Activated T-cell treated with anti-CD3 and anti-CD28 coated beads, Interleukin-2, amount 50 U/mL, for 24 hours (primary cell): ENCODE measurements around the gene KCNJ2.

ENCODE experiments used
- DNase-seq: peaks from one replicate; pipeline ENCODE4 v3.0.0-alpha.2; 2020
- H3K27ac Mint-ChIP-seq: 2 replicates; pipeline ENCODE4 v1.8.0; 2020; ENCODE audit warnings: mild to moderate bottlenecking, mixed read lengths
- H3K27me3 Mint-ChIP-seq: 2 replicates; pipeline ENCODE4 v1.8.0; 2020; ENCODE audit warnings: mixed read lengths
- H3K36me3 Mint-ChIP-seq: 2 replicates; pipeline ENCODE4 v1.8.0; 2020; ENCODE audit warnings: low read depth, mixed read lengths
- H3K4me1 Mint-ChIP-seq: 2 replicates; pipeline ENCODE4 v1.8.0; 2020; ENCODE audit warnings: low read depth, mixed read lengths
- H3K4me3 Mint-ChIP-seq: 2 replicates; pipeline ENCODE4 v1.8.0; 2020; ENCODE audit warnings: mild to moderate bottlenecking, moderate library complexity, mixed read lengths
- H3K9me3 Mint-ChIP-seq: 2 replicates; pipeline ENCODE4 v1.8.0; 2020; ENCODE audit warnings: mixed read lengths

KCNJ2 gene

DNA sequence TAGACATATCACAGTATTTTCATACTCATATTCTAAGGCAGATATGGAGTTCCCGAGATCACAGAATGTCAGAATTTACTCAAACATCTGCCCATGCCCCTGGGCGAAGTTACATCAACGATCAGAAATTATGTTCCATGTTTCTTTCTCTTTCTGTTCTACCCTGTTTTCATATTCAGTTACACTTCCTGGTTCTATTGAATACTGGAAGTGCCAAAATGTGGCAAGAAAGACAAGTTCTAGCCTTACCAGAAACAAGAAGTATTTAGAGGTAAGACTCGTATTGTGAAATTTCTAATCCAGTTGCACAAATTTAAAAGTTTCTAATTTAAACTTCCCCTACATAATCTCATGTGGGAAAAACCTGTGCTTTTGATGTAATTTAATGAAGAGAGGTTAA, 36.1 kb downstream of the KCNJ2 start:
- H3K4me3 Mint-ChIP-seq: no peak overlapping the region

DNA sequence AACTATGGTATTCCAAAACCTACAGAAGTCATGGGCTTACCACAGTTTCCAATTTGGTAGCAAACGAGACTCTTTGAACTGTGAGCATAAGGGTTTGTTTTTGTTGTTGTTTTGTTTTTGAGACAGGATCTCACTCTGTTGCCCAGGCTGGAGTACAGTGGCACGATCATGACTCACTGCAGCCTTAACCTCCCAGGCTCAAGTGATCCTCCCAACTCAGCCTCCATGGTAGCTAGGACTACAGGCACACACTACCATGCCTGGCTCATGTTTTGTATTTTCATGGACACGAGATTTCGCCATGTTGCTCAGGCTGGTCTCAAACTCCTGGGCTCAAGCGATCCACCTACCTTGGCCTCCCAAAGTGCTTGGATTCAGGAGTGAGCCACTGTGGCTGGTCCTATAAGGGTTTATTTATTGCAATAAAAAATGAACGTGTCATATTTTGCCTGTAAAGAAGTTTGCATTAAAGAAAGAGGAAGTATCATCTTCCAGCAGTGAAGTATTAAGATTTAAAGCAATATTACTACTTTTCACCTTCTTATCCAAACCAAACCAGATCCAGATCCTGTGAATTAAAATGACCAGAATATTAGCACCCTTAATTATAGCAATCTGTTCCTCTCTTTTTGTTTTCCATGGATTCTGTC, 37.2 kb downstream of the KCNJ2 start:
- Mint-ChIP-seq H3K4me1 (no peaks in the 10 kb centered on the region), H3K36me3 (no peaks in the 10 kb centered on the region), H3K27me3 (no peaks in the 10 kb centered on the region), H3K4me3 (no peak overlapping the region), H3K9me3 (no peaks in the 10 kb centered on the region), H3K27ac (no peak overlapping the region)
- DNase-seq: no peak

More for the DNA sequence above, 36.1 kb downstream of the KCNJ2 start:
- Mint-ChIP-seq H3K9me3 (no peaks in the 10 kb centered on the region), H3K4me1 (no peaks in the 10 kb centered on the region), H3K36me3 (no peaks in the 10 kb centered on the region), H3K27me3 (no peaks in the 10 kb centered on the region), H3K27ac (no peak overlapping the region)
- no peak for DNase-seq

DNA sequence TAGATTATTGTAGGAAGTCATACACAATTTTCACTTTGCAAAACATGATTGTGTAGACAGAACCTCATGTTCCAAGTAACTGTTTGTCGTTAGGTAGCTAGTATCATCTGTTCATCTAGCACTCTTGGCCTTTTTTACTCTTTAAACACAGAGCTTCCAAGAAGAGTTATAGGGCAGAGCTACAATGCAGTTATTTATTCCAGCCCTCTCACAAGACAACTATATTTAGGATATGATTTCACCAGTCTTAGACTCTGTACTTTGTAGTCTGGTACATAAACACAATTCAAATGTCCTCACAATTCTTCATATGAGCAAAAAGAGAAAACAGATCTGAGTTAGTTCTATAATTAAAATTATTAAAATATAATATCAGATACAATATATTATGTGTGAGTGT, 37.9 kb downstream of the KCNJ2 start:
- Mint-ChIP-seq H3K9me3 (no peaks in the 10 kb centered on the region), H3K36me3 (no peaks in the 10 kb centered on the region), H3K4me3 (no peak overlapping the region), H3K27ac (no peak overlapping the region), H3K27me3 (no peaks in the 10 kb centered on the region), H3K4me1 (no peaks in the 10 kb centered on the region)
- DNase-seq: no peak

DNA sequence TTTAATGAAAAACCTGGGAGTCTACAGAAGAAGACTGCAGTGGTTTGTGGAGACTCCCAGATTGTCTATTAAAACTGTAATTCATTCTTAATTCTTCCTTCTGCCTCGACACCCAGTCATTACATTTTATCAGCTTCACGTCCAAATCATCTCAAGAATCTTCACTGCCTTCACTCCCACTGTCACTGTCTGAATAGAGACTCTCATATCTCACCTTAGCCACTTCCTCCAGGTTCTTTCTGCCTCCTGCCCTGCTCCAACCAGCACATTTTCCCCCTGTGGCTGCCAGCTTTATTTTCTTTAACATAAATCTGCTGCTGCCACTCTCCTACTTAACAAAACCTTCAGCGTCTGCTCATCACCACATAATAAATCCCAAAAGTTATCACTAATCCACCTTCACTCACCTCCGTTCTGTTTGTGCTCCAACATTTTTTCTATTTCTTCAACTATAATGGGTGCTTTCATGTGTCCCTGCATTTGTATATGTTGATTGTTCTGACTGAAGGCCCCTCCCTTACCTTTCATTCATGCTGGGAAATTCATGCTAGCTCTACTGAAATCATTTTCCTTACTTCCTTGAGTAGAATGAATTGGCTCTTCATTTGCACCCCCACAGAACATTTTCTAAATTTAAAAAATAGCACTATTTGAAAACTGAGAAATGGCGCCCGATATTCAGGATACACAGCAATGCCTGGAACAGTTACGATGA, 38.9 kb downstream of the KCNJ2 start:
- Mint-ChIP-seq H3K4me3 (no peak overlapping the region), H3K36me3 (no peaks in the 10 kb centered on the region), H3K9me3 (no peaks in the 10 kb centered on the region), H3K4me1 (no peaks in the 10 kb centered on the region), H3K27ac (no peak overlapping the region), H3K27me3 (no peaks in the 10 kb centered on the region)
- DNase-seq: no peak

DNA sequence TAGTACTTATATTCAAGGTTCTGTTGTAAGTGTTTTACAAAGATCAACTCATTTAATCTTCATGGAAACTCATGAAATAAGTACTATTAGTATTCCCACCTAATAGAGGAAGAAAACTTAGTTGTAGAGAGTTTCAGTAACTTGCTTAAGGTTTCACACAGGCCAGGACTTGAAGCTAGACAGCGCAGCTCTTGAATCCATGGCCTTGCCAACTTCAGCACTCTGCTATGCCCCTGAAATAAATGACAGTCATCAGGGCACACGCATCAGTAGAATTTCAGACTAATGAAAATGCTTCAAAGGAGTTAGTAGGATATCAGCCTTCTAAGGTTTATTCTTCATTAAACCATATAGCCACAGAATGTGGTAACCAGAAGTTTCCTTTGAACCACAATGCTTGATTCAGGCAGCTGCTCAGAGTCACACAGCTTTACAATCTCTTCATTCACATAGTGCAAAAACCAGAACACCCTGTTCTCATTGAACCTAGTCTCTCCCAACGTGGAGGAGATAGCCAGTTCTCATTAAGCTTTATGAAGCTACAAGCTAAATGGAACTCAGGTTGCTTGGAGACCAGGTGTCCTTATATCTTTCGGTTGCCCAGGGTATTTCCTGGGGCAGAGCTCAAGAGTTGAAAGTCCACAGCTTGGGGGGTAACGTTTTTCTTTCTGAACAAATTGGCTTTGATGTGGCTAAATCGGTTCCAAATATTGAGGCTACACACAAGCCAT, 39.7 kb downstream of the KCNJ2 start:
- H3K27ac Mint-ChIP-seq: no peak overlapping the region

DNA sequence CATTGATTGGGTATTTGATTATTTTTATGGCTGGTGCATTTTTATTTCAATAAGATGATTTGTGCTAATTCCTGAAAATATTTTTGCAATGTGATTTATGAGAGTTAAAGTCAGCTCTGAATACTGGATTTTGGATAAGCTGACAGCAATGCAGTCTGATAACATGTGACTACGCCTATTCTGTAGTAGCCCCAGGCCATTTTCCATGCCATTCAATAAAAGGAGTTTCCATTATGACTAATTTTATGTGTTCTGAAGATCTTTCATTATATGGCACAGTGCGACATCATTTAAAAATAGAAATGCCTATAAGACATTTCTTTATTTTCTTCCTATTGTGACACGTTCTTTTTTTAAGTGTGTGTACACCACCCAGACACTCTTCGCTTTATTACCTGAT, 46.3 kb downstream of the KCNJ2 start:
- DNase-seq: no peak
- Mint-ChIP-seq H3K36me3 (no peaks in the 10 kb centered on the region), H3K4me1 (no peaks in the 10 kb centered on the region), H3K27ac (no peak overlapping the region), H3K27me3 (no peaks in the 10 kb centered on the region), H3K9me3 (no peaks in the 10 kb centered on the region), H3K4me3 (no peak overlapping the region)

More for the DNA sequence above, 39.7 kb downstream of the KCNJ2 start:
- Mint-ChIP-seq H3K27me3 (no peaks in the 10 kb centered on the region), H3K4me1 (no peaks in the 10 kb centered on the region), H3K36me3 (no peaks in the 10 kb centered on the region), H3K9me3 (no peaks in the 10 kb centered on the region), H3K4me3 (no peak overlapping the region)
- no peak for DNase-seq

DNA sequence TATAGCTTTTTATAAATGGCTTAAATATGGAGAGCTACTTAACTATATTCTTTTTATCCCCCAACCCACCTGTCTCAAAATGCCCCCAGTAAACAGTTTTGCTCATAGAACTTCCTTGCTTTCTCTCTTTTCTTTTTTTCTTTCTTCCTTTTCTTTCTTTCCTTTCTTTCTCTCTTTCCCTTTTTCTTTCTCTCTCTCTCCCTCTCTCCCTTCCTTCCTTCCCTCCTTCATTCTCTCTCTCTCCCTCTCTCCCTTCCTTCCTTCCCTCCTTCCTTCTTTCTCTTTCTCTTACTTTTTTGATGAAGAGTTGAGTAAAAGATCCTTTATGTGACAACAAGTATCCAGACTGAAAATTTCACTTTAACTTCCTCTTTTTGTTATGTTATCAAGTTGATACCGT, 48.2 kb downstream of the KCNJ2 start:
- H3K27ac Mint-ChIP-seq: no peak overlapping the region
- H3K36me3 Mint-ChIP-seq: no peaks in the 10 kb centered on the region
- no peaks in the 10 kb centered on the region for H3K27me3 Mint-ChIP-seq
- H3K9me3 Mint-ChIP-seq: no peaks in the 10 kb centered on the region
- DNase-seq: no peak
- H3K4me3 Mint-ChIP-seq: no peak overlapping the region
- no peaks in the 10 kb centered on the region for H3K4me1 Mint-ChIP-seq

DNA sequence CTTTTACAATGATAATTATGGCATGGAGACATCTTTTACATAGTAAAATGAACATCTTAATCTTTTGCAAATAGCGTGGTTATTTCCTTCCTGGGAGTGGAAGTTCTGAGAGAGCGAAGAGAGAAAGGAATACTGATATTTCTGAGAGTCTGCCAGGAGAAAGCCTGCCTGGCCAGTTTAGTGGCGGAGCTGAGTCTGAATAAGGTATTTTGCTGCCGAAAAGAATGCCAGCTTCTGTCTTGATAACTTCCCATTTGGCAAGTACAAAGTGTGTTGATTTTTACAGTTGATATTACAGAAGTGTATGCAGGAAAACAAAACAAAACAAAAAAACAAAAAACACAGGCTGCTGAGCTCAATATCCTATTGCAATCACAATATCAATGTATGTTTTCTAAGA, 55.9 kb downstream of the KCNJ2 start:
- H3K4me3 Mint-ChIP-seq: no peak overlapping the region
- H3K27ac Mint-ChIP-seq: no peak overlapping the region
- H3K36me3 Mint-ChIP-seq: no peaks in the 10 kb centered on the region
- H3K27me3 Mint-ChIP-seq: no peaks in the 10 kb centered on the region
- DNase-seq: no peak
- H3K9me3 Mint-ChIP-seq: no peaks in the 10 kb centered on the region
- H3K4me1 Mint-ChIP-seq: no peaks in the 10 kb centered on the region
